Body of pancreas (tissue), 4 donors: ENCODE measurements around the gene POLR3K.

Experiments
- POLR2A ChIP-seq, 3 donors: fragments of 450-650 bp; IDR thresholded peaks; one replicate each; pipeline ENCODE4 v1.6.1; 2016; ENCODE audit warnings: antibody characterized with exemption in 3 of 3, mild to moderate bottlenecking in 2 of 3
- TF ChIP-seq, protein P1 (sequence below), 7 experiments: fragments of 450-650 bp in 4 of 7; fragments of 200-600 bp in 3 of 7; sonication (generic) in 3 of 7; IDR thresholded peaks; one replicate each; pipeline ENCODE4 v1.5.1; 2016 to 2019; ENCODE audit warnings: antibody characterized with exemption in 7 of 7

DNA sequence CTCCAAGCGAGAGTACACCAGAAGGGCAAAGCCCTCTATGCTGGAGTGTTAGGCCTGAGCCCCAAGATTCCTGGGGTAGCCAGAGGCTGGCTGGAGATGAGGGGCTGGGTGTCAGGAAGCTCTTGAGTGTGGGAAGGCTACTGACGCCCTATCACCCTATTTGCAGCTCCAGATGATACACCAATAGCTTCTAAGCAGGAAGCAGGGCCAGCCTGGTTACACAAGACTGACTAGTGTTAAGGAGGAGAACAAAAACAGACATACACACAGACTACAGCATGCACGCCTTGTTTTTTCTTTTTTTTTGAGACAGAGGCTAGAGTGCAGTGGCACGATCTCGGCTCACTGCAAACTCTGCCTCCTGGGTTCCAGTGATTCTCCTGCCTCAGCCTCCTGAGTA, 15.9 kb downstream of the POLR3K start:
- TF ChIP-seq, protein P1, sequence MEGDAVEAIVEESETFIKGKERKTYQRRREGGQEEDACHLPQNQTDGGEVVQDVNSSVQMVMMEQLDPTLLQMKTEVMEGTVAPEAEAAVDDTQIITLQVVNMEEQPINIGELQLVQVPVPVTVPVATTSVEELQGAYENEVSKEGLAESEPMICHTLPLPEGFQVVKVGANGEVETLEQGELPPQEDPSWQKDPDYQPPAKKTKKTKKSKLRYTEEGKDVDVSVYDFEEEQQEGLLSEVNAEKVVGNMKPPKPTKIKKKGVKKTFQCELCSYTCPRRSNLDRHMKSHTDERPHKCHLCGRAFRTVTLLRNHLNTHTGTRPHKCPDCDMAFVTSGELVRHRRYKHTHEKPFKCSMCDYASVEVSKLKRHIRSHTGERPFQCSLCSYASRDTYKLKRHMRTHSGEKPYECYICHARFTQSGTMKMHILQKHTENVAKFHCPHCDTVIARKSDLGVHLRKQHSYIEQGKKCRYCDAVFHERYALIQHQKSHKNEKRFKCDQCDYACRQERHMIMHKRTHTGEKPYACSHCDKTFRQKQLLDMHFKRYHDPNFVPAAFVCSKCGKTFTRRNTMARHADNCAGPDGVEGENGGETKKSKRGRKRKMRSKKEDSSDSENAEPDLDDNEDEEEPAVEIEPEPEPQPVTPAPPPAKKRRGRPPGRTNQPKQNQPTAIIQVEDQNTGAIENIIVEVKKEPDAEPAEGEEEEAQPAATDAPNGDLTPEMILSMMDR (IDR thresholded peaks at IDR 0.05): no peak
- TF ChIP-seq POLR2A (IDR thresholded peaks at IDR 0.05): no peak
